CD4-positive, alpha-beta T cell (primary cell): Measurements from ENCODE around the gene FLRT2. TPM values are rescaled to one million over a fixed set of nuclear protein-coding genes. Genes with fewer than 3 reads are reported as not detected.

Source experiments
- ATAC-seq: fragments of 200-7000 bp; cut with Tn5 transposase; one replicate; pipeline ENCODE4 v1.10.0; 2022; ENCODE audit warnings: mild to moderate bottlenecking; ENCODE audit not compliant: poor library complexity
- CTCF ChIA-PET: fragments of 350-600 bp; sonication (Branson Sonifier 250); formaldehyde crosslinking; loops from one replicate; lab custom pipeline; 2021; ENCODE audit warnings: antibody characterized with exemption, inconsistent platforms; lab: Charles Lee
- POLR2A ChIA-PET: fragments of 350-600 bp; sonication (Branson Sonifier 250); formaldehyde crosslinking; loops from one replicate; lab custom pipeline; 2021; ENCODE audit warnings: antibody characterized with exemption, inconsistent platforms; lab: Charles Lee
- DNase-seq, 14 experiments: peaks; one replicate each; pipeline ENCODE4 v3.0.0-alpha.2; 2013 to 2020; ENCODE audit warnings: mixed read lengths in 2 of 14
- H3K27ac ChIP-seq, 2 donors: one replicate each; pipeline versions ENCODE4 v1.5.1 to v1.7.0; 2013; ENCODE audit warnings: low read length in 2 of 2, low read depth in 1 of 2, mild to moderate bottlenecking in 1 of 2
- H3K27me3 ChIP-seq, 2 experiments: 1 replicate in 1 of 2; 2 replicates in 1 of 2; pipeline versions ENCODE4 v1.6.1 to v1.7.0; 2013; ENCODE audit warnings: low read length in 2 of 2, control low read depth in 1 of 2, mild to moderate bottlenecking in 1 of 2, moderate library complexity in 1 of 2; ENCODE audit not compliant: insufficient read depth in 2 of 2, control insufficient read depth in 1 of 2
- H3K36me3 ChIP-seq: one replicate; pipeline ENCODE4 v1.6.1; 2013; ENCODE audit warnings: low read length, control low read depth; ENCODE audit not compliant: insufficient read depth
- H3K4me1 ChIP-seq: one replicate; pipeline ENCODE4 v1.6.1; 2013; ENCODE audit warnings: low read length, control low read depth; ENCODE audit not compliant: insufficient read depth
- H3K4me3 ChIP-seq: one replicate; pipeline ENCODE4 v1.5.1; 2013; ENCODE audit warnings: mild to moderate bottlenecking, low read length, moderate library complexity
- H3K9me3 ChIP-seq, 2 experiments: 1 replicate in 1 of 2; 2 replicates in 1 of 2; pipeline versions ENCODE4 v1.6.1 to v1.7.0; 2013; ENCODE audit warnings: low read length in 2 of 2, mild to moderate bottlenecking in 2 of 2, control low read depth in 1 of 2, moderate library complexity in 1 of 2; ENCODE audit not compliant: control insufficient read depth in 1 of 2, insufficient read depth in 1 of 2
- H3K27ac Mint-ChIP-seq: one replicate; pipeline ENCODE4 v1.8.0; 2020; ENCODE audit warnings: mixed read lengths
- H3K27me3 Mint-ChIP-seq: one replicate; pipeline ENCODE4 v1.8.0; 2021; ENCODE audit warnings: mixed read lengths
- H3K36me3 Mint-ChIP-seq: one replicate; pipeline ENCODE4 v1.8.0; 2021; ENCODE audit warnings: low read depth, mixed read lengths
- H3K4me1 Mint-ChIP-seq: one replicate; pipeline ENCODE4 v1.8.0; 2021; ENCODE audit warnings: low read depth, mixed read lengths
- H3K4me3 Mint-ChIP-seq: one replicate; pipeline ENCODE4 v1.8.0; 2020; ENCODE audit warnings: mild to moderate bottlenecking, mixed read lengths
- H3K9me3 Mint-ChIP-seq: one replicate; pipeline ENCODE4 v1.8.0; 2020; ENCODE audit warnings: mixed read lengths
- intact Hi-C, 2 experiments: fragments of 100-400 bp; cut with DNase I in 1 of 2; cut with micrococcal nuclease in 1 of 2; formaldehyde crosslinking; loops; one replicate each; pipeline versions ENCODE4 v1.15.1 to v1.9.0; 2023 to 2025; cut with DNase I, micrococcal nuclease
- total RNA-seq, 174 experiments: library from RNA in 2 of 174; stranded (reverse) in 2 of 174; gene quantifications; one replicate each; pipeline ENCODE4 v1.2.3 and lab custom pipeline; 2021 to 2026
- TF ChIP-seq, protein P1 (sequence below): fragments of 200-600 bp; IDR thresholded peaks from one replicate; pipeline ENCODE4 v1.8.0; 2022; ENCODE audit warnings: antibody characterized with exemption, mild to moderate bottlenecking

The FLRT2 gene
- total RNA-seq, 2 experiments from 2014 or later, result not detected

DNA sequence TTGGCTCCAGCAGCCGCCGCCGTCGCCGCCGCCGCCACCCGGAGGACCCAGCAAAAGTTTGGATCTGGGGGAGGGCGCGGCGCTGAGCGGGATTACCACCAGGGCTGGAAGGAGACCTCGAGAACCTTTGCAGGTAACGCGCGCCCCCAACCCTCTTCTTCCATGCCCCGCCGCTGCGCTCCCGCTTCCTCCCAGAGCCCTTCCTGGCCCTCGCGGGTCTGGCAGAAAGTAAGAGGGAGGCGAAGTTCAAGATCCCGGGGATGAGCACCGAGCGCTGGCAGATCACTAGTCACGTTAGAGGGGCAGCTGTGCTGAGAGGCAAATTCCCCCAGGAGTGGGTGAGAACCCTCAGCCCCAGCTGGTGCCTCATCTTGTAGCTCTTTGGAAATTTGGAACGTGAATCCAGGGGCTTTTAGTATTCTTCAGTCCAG lies 3.9 kb downstream of the FLRT2 start:
- peaks cover 6% of the 10 kb centered on the region for H3K4me1 Mint-ChIP-seq
- TF ChIP-seq, protein P1, sequence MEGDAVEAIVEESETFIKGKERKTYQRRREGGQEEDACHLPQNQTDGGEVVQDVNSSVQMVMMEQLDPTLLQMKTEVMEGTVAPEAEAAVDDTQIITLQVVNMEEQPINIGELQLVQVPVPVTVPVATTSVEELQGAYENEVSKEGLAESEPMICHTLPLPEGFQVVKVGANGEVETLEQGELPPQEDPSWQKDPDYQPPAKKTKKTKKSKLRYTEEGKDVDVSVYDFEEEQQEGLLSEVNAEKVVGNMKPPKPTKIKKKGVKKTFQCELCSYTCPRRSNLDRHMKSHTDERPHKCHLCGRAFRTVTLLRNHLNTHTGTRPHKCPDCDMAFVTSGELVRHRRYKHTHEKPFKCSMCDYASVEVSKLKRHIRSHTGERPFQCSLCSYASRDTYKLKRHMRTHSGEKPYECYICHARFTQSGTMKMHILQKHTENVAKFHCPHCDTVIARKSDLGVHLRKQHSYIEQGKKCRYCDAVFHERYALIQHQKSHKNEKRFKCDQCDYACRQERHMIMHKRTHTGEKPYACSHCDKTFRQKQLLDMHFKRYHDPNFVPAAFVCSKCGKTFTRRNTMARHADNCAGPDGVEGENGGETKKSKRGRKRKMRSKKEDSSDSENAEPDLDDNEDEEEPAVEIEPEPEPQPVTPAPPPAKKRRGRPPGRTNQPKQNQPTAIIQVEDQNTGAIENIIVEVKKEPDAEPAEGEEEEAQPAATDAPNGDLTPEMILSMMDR, result no peak
- Histone ChIP-seq H3K9me3 (peaks cover 0 to 29% of the 10 kb centered on the region in 2 experiments), H3K27ac (no peak overlapping the region), H3K36me3 (no peaks in the 10 kb centered on the region), H3K4me3 (no peak overlapping the region), H3K27me3 (peaks cover 46 to 56% of the 10 kb centered on the region in 2 experiments), H3K4me1 (no peaks in the 10 kb centered on the region)
- POLR2A ChIA-PET, result no interaction called here
- ATAC-seq (no peak), DNase-seq (no peak)
- intact Hi-C loops, result no loop called here
- no peaks in the 10 kb centered on the region for H3K36me3 Mint-ChIP-seq
- H3K27me3 Mint-ChIP-seq, result peaks cover 66% of the 10 kb centered on the region
- H3K9me3 Mint-ChIP-seq, result peaks cover 2% of the 10 kb centered on the region
- CTCF ChIA-PET, result no interaction called here
- H3K4me3 Mint-ChIP-seq, result no peak overlapping the region
- H3K27ac Mint-ChIP-seq, result no peak overlapping the region

DNA sequence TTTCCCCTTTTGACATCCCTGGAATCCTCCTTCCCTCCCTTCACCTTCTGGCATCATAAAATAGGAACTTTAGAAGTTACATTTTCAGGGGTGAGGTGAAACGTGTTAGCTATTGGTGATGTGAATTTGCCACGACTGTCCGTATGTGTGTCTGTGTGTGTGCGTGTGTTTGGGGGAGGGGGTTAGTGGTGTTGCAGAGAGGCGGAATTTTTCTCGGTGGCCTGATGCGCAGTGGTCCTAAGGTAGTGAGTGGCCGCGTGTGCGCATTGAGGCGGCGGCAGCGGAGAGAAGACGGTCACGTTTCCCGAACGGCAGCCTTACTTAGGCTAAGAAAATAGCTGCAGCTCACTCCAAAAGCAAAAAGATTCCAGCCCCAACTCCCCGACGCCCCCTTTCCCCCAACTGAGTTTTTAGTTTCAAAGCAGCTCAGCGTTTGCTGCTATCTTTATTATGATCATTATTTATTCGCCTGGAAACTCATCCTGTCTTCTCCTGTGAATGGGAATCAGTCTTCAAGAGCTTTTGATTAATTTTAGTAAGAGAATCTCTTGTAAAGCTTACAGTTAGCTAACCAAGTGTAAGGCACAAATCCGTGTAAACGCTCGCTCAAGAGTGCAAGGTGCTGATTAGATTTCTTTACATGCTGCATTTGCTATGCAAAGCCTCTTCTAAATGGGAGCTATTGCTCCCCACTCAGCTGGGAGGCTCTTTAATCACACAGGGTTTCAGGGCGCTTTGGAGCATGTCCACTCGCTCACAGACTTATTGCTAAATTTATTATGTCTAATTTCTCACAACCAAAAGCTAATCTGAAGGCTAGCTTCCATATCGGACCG lies 4.7 kb downstream of the FLRT2 start:
- POLR2A ChIA-PET, result no interaction called here
- TF ChIP-seq, protein P1, result no peak
- no peak overlapping the region for H3K4me3 ChIP-seq

DNA sequence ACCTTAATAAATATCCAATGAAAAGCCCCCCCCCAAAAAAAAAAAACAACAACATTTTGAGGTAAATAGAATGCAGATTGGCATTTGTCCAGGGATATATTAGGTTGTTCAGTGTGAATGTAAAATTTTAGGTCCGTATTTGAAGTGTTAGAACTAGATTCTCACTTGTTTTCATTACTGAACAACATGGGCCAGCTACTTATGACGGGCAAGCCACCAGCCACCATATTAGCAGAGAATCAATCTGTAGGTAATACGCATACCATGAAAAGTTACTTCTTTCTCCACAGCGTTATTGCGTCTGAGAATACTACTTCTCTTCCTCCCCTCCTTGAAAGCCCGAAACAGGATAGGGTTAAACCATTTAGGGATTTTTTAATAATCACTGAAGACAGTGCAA lies 5.4 kb downstream of the FLRT2 start:
- intact Hi-C loops, result no loop called here
- Histone ChIP-seq H3K9me3 (peaks cover 0 to 17% of the 10 kb centered on the region in 2 experiments), H3K4me3 (no peak overlapping the region), H3K27me3 (peaks cover 32 to 45% of the 10 kb centered on the region in 2 experiments), H3K36me3 (no peaks in the 10 kb centered on the region), H3K4me1 (no peaks in the 10 kb centered on the region), H3K27ac (no peak overlapping the region)
- H3K9me3 Mint-ChIP-seq, result peaks cover 2% of the 10 kb centered on the region
- CTCF ChIA-PET, result no interaction called here
- H3K4me3 Mint-ChIP-seq, result no peak overlapping the region
- peaks cover 6% of the 10 kb centered on the region for H3K4me1 Mint-ChIP-seq
- H3K36me3 Mint-ChIP-seq, result no peaks in the 10 kb centered on the region
- H3K27me3 Mint-ChIP-seq, result peaks cover 51% of the 10 kb centered on the region
- TF ChIP-seq, protein P1, result no peak
- H3K27ac Mint-ChIP-seq, result no peak overlapping the region
- DNase-seq (no peak), ATAC-seq (no peak)
- POLR2A ChIA-PET, result no interaction called here

More for the DNA sequence above, 4.7 kb downstream of the FLRT2 start:
- no peak overlapping the region for H3K4me3 Mint-ChIP-seq
- peaks cover 58% of the 10 kb centered on the region for H3K27me3 Mint-ChIP-seq
- H3K27ac Mint-ChIP-seq, result no peak overlapping the region
- ATAC-seq (no peak), DNase-seq (no peak)
- no peaks in the 10 kb centered on the region for H3K4me1 ChIP-seq
- peaks cover 0 to 23% of the 10 kb centered on the region in 2 experiments for H3K9me3 ChIP-seq
- H3K27ac ChIP-seq, result no peak overlapping the region
- H3K27me3 ChIP-seq, result peaks cover 39 to 50% of the 10 kb centered on the region in 2 experiments
- no peaks in the 10 kb centered on the region for H3K36me3 ChIP-seq
- intact Hi-C loops, result no loop called here
- CTCF ChIA-PET, result no interaction called here
- H3K36me3 Mint-ChIP-seq, result no peaks in the 10 kb centered on the region
- peaks cover 6% of the 10 kb centered on the region for H3K4me1 Mint-ChIP-seq
- peaks cover 2% of the 10 kb centered on the region for H3K9me3 Mint-ChIP-seq
